ENCODE results near the gene TMEM200A.

TMEM200A gene

GRCh38 chr6:130389142-130389541, 23.3 kb downstream of the TMEM200A start:
- Histone ChIP-seq H3K27ac (ENCODE audit: low read depth, low read length) (no peak overlapping the region), H3K9ac (ENCODE audit: low read length) (no peak overlapping the region), H3K9me3 (ENCODE audit: insufficient read depth, low read length) (no peaks in the 10 kb centered on the region), H3K27me3 (ENCODE audit: low read length) (no peaks in the 10 kb centered on the region; the same call in 1 of the 2 replicates), H3K9me2 (replicated peaks; ENCODE audit: insufficient read depth, low read length) (no peaks in the 10 kb centered on the region), H2AFZ (ENCODE audit: low read depth, low read length, severe bottlenecking) (no peak overlapping the region), H3K4me3 (ENCODE audit: insufficient read depth, low read length, poor library complexity, severe bottlenecking) (no peak overlapping the region), H3K36me3 (ENCODE audit: low read length) (no peaks in the 10 kb centered on the region), H3K4me2 (ENCODE audit: low read depth, low read length, poor library complexity, severe bottlenecking) (no peak overlapping the region), H4K20me1 (ENCODE audit: low read depth, low read length) (no peaks in the 10 kb centered on the region), H3K79me2 (ENCODE audit: insufficient read depth, low read length) (no peaks in the 10 kb centered on the region), H3F3A (ENCODE audit: insufficient read depth) (no peaks in the 10 kb centered on the region)
- TF ChIP-seq CTCF (IDR thresholded peaks at IDR 0.05; ENCODE audit: insufficient read depth, low read length, poor library complexity, severe bottlenecking) (no peak), EZH2phosphoT487 (conservative IDR thresholded peaks at IDR 0.05; ENCODE audit: low read length) (no peak)

GRCh38 chr6:130390890-130391289, 25.1 kb downstream of the TMEM200A start:
- H2AFZ ChIP-seq (ENCODE audit: low read depth, low read length, severe bottlenecking), result no peak overlapping the region
- no peak overlapping the region for H3K9ac ChIP-seq (ENCODE audit: low read length)
- no peaks in the 10 kb centered on the region; the same call in 1 of the 2 replicates for H3K27me3 ChIP-seq (ENCODE audit: low read length)
- no peaks in the 10 kb centered on the region for H3K36me3 ChIP-seq (ENCODE audit: low read length)
- no peaks in the 10 kb centered on the region for H3F3A ChIP-seq (ENCODE audit: insufficient read depth)
- no peaks in the 10 kb centered on the region for H3K9me2 ChIP-seq (replicated peaks; ENCODE audit: insufficient read depth, low read length)
- H3K4me3 ChIP-seq (ENCODE audit: insufficient read depth, low read length, poor library complexity, severe bottlenecking), result no peak overlapping the region
- H3K27ac ChIP-seq (ENCODE audit: low read depth, low read length), result no peak overlapping the region
- TF ChIP-seq EZH2phosphoT487 (conservative IDR thresholded peaks at IDR 0.05; ENCODE audit: low read length), result no peak
- no peak for TF ChIP-seq CTCF (IDR thresholded peaks at IDR 0.05; ENCODE audit: insufficient read depth, low read length, poor library complexity, severe bottlenecking)
- H3K4me2 ChIP-seq (ENCODE audit: low read depth, low read length, poor library complexity, severe bottlenecking), result no peak overlapping the region
- no peaks in the 10 kb centered on the region for H3K79me2 ChIP-seq (ENCODE audit: insufficient read depth, low read length)
- H4K20me1 ChIP-seq (ENCODE audit: low read depth, low read length), result no peaks in the 10 kb centered on the region
- H3K9me3 ChIP-seq (ENCODE audit: insufficient read depth, low read length), result no peaks in the 10 kb centered on the region

- H3K9ac ChIP-seq (ENCODE audit: low read length), result no peak overlapping the region
- no peaks in the 10 kb centered on the region; the same call in 1 of the 2 replicates for H3K27me3 ChIP-seq (ENCODE audit: low read length)
- H3F3A ChIP-seq (ENCODE audit: insufficient read depth), result no peaks in the 10 kb centered on the region
- no peaks in the 10 kb centered on the region for H3K9me3 ChIP-seq (ENCODE audit: insufficient read depth, low read length)
- H3K36me3 ChIP-seq (ENCODE audit: low read length), result no peaks in the 10 kb centered on the region
- H2AFZ ChIP-seq (ENCODE audit: low read depth, low read length, severe bottlenecking), result no peak overlapping the region
- H4K20me1 ChIP-seq (ENCODE audit: low read depth, low read length), result no peaks in the 10 kb centered on the region
- TF ChIP-seq CTCF (IDR thresholded peaks at IDR 0.05; ENCODE audit: insufficient read depth, low read length, poor library complexity, severe bottlenecking) (no peak), EZH2phosphoT487 (conservative IDR thresholded peaks at IDR 0.05; ENCODE audit: low read length) (no peak)
- no peak overlapping the region for H3K4me3 ChIP-seq (ENCODE audit: insufficient read depth, low read length, poor library complexity, severe bottlenecking)
- H3K27ac ChIP-seq (ENCODE audit: low read depth, low read length), result no peak overlapping the region
- H3K9me2 ChIP-seq (replicated peaks; ENCODE audit: insufficient read depth, low read length), result no peaks in the 10 kb centered on the region
- no peaks in the 10 kb centered on the region for H3K79me2 ChIP-seq (ENCODE audit: insufficient read depth, low read length)
- no peak overlapping the region for H3K4me2 ChIP-seq (ENCODE audit: low read depth, low read length, poor library complexity, severe bottlenecking)
Observed at GRCh38 chr6:130393306-130393705, 27.5 kb downstream of the TMEM200A start.
